K562 (cell line): ENCODE data around the gene MYL4. TPM values are rescaled to one million over a fixed set of nuclear protein-coding genes. Genes with fewer than 3 reads are reported as not detected.

Source experiments
- ATAC-seq: fragments of 200-7000 bp; cut with Tn5 transposase; 3 replicates; pipeline ENCODE4 v1.9.1; 2020; ENCODE audit warnings: moderate library complexity
- BruUV-seq: library from RNA; stranded (reverse); fragments of 400-500 nt; replicated peaks from 2 replicates; lab custom pipeline; 2021; lab: Mats Ljungman, UMichigan
- CTCF ChIA-PET: fragments of 300-600 bp; formaldehyde crosslinking; extraction: SDS; loops from one replicate; lab custom pipeline; 2021; ENCODE audit warnings: low intra/inter-chr PET ratio; lab: Yijun Ruan, JAX
- POLR2A ChIA-PET: fragments of 300-600, 350-650 bp; sonication (Branson Sonifier 250); formaldehyde crosslinking; extraction: SDS; loops from one replicate; lab custom pipeline; 2021; ENCODE audit warnings: antibody characterized with exemption, inconsistent platforms; lab: Yijun Ruan, JAX
- DNase-seq, 4 experiments: peaks; one replicate each; pipeline versions ENCODE4 v3.0.0 to v3.0.0-alpha.2; 2011 to 2018; ENCODE audit warnings: low spot score in 3 of 4, mixed read lengths in 3 of 4; ENCODE audit errors: extremely low read depth in 1 of 4
- FAIRE-seq: peaks from 2 replicates; lab custom pipeline; 2011; peaks lifted over from hg19 to GRCh38; lab: Jason Lieb, UNC
- H2AFZ ChIP-seq: 2 replicates; pipeline ENCODE4 v1.6.0; 2011; ENCODE audit warnings: low read depth, low read length, control low read depth, inconsistent platforms
- H3K27ac ChIP-seq: fragments of 200-600 bp; 3 replicates; pipeline ENCODE4 v1.8.0; 2011; ENCODE audit warnings: low read depth, mild to moderate bottlenecking, control low read depth, inconsistent platforms, low read length, moderate library complexity, mixed read lengths; ENCODE audit errors: extremely low read depth
- H3K27me3 ChIP-seq, 2 experiments: fragments of 300-600 bp in 1 of 2; 2 replicates in 1 of 2; 3 replicates in 1 of 2; pipeline versions ENCODE4 v1.6.0 to v1.8.0; 2011; ENCODE audit warnings: inconsistent platforms in 2 of 2, low read length in 2 of 2, mild to moderate bottlenecking in 1 of 2, mixed read lengths in 1 of 2, moderate library complexity in 1 of 2; ENCODE audit not compliant: control insufficient read depth in 2 of 2, insufficient read depth in 2 of 2
- H3K36me3 ChIP-seq: fragments of 300-600 bp; 3 replicates; pipeline ENCODE4 v1.8.0; 2011; ENCODE audit warnings: mild to moderate bottlenecking, low read length, inconsistent platforms; ENCODE audit not compliant: control insufficient read depth, insufficient read depth
- H3K4me1 ChIP-seq, 2 experiments: fragments of 200-600 bp in 1 of 2; replicated peaks in 1 of 2; 2 replicates in 1 of 2; 3 replicates in 1 of 2; pipeline versions ENCODE4 v1.5.1 to v1.8.0; 2011; ENCODE audit warnings: inconsistent platforms in 2 of 2, low read length in 2 of 2, mild to moderate bottlenecking in 1 of 2, mixed read lengths in 1 of 2, moderate library complexity in 1 of 2; ENCODE audit not compliant: control insufficient read depth in 2 of 2, insufficient read depth in 2 of 2
- H3K4me2 ChIP-seq: 2 replicates; pipeline ENCODE4 v1.6.1; 2011; ENCODE audit warnings: low read length, control low read depth, inconsistent platforms, mixed read lengths; ENCODE audit not compliant: insufficient read depth
- H3K4me3 ChIP-seq: fragments of 200-600 bp; sonication (generic), shearing (Covaris generic); 2 replicates; pipeline ENCODE4 v1.5.1; 2016; ENCODE audit warnings: control low read depth, inconsistent platforms
- H3K79me2 ChIP-seq: fragments of 200-600 bp; 3 replicates; pipeline ENCODE4 v1.8.0; 2011; ENCODE audit warnings: low read length, inconsistent platforms; ENCODE audit not compliant: control insufficient read depth, insufficient read depth
- H3K9ac ChIP-seq, 2 experiments: 2 replicates each; pipeline versions ENCODE4 v1.6.0 to v1.6.1; 2011; ENCODE audit warnings: low read depth in 2 of 2, low read length in 2 of 2, control low read depth in 1 of 2, inconsistent platforms in 1 of 2, mild to moderate bottlenecking in 1 of 2, mixed read lengths in 1 of 2; ENCODE audit not compliant: insufficient read depth in 1 of 2
- H3K9me1 ChIP-seq: one replicate; pipeline ENCODE4 v1.6.0; 2011; ENCODE audit warnings: inconsistent platforms, mild to moderate bottlenecking, low read length, moderate library complexity; ENCODE audit not compliant: control insufficient read depth, insufficient read depth
- H3K9me3 ChIP-seq: replicated peaks from 2 replicates; pipeline ENCODE4 v1.5.1; 2011; ENCODE audit warnings: low read depth, low read length, inconsistent platforms; ENCODE audit not compliant: control insufficient read depth, insufficient read depth
- H4K20me1 ChIP-seq: replicated peaks from 2 replicates; pipeline ENCODE4 v1.6.1; 2011; ENCODE audit warnings: low read length, inconsistent platforms, mixed read lengths; ENCODE audit not compliant: control insufficient read depth, insufficient read depth
- ATF6 ChIP-seq: sonication (generic); formaldehyde crosslinking; IDR thresholded peaks from 2 replicates; pipeline ENCODE4 v1.4.0; 2020; ENCODE audit warnings: mild to moderate bottlenecking, missing genetic modification reagents
- ELF4 ChIP-seq: fragments of 450-650 bp; formaldehyde crosslinking; IDR thresholded peaks from 2 replicates; pipeline ENCODE4 v1.4.0; 2022; ENCODE audit warnings: missing genetic modification characterization
- HDAC8 ChIP-seq: fragments of 450-650 bp; IDR thresholded peaks from 2 replicates; pipeline ENCODE4 v1.6.1; 2016; ENCODE audit warnings: mild to moderate bottlenecking, missing genetic modification characterization, moderate library complexity, missing compliant biosample characterization
- NCOA4 ChIP-seq: fragments of 450-650 bp; IDR thresholded peaks from 2 replicates; pipeline ENCODE4 v1.6.1; 2018; ENCODE audit warnings: mild to moderate bottlenecking; ENCODE audit not compliant: partially characterized antibody
- SRSF3 ChIP-seq: fragments of 200-400 bp; formaldehyde crosslinking; IDR thresholded peaks from 2 replicates; pipeline ENCODE4 v1.6.1; 2016; ENCODE audit warnings: mild to moderate bottlenecking, low read length, moderate library complexity; ENCODE audit not compliant: insufficient read depth
- ZMIZ1 ChIP-seq, 2 experiments: fragments of 150-350 bp in 1 of 2; IDR thresholded peaks; 2 replicates each; pipeline ENCODE4 v1.6.1; 2012 to 2016; ENCODE audit warnings: low read depth in 2 of 2, low read length in 2 of 2, mild to moderate bottlenecking in 1 of 2, moderate library complexity in 1 of 2
- ZNF282 ChIP-seq: sonication (generic); formaldehyde crosslinking; IDR thresholded peaks from 2 replicates; pipeline ENCODE4 v1.8.1; 2023; ENCODE audit warnings: missing genetic modification reagents
- ZNF79 ChIP-seq: fragments of 250-450 bp; sonication (Bioruptor Pico); IDR thresholded peaks from 2 replicates; pipeline ENCODE4 v1.4.0; 2020; ENCODE audit warnings: low read depth, mild to moderate bottlenecking, moderate library complexity
- WGBS: fragments of 100-300 bp; shearing (Covaris generic); methylation state at CpG from one replicate; pipeline ENCODE4 v1.1.6; 2016; ENCODE audit warnings: low coverage, mixed read lengths; ENCODE audit not compliant: insufficient coverage; ENCODE audit errors: missing lambda C conversion rate; 5-methylcytosine and 5-hydroxymethylcytosine counted together
- in situ Hi-C: fragments of 300-500 bp; cut with MboI; formaldehyde crosslinking; loops from 4 replicates; pipeline ENCODE4 v1.15.0; 2018; ENCODE audit warnings: inconsistent platforms, mixed read lengths
- intact Hi-C: fragments of 100-400 bp; cut with micrococcal nuclease; formaldehyde crosslinking; loops from 2 replicates; pipeline ENCODE4 v1.14.2; 2022
- polyA plus RNA-seq, 8 experiments: library from polyadenylated mRNA; depleted of rRNA in 4 of 8; stranded (reverse) in 5 of 8; unstranded in 3 of 8; fragments of >200 nt; fragmentation: Nextera tagmentation in 2 of 8; fragmentation: Illumina TruSeq in 1 of 8; extraction: Ambion mirVana in 2 of 8; extraction: Trizol in 1 of 8; gene quantifications; 2 replicates each; pipeline versions ENCODE4 v1.2.1 to v1.2.3, GENCODE V29; 2011 to 2014; ENCODE audit warnings: inconsistent platforms in 1 of 8, missing spikeins in 1 of 8
- total RNA-seq, 7 experiments: library from RNA; depleted of rRNA in 6 of 7; stranded (reverse); fragments of >200 nt in 6 of 7; fragmentation: Illumina TruSeq in 2 of 7; extraction: Trizol in 2 of 7; gene quantifications; 2 replicates each; pipeline versions ENCODE4 v1.2.1 to v1.2.3, GENCODE V29; 2011 to 2021; ENCODE audit warnings: low replicate concordance in 1 of 7

MYL4 gene
- total and polyA plus RNA-seq, 9 of the 15 experiments (the other 6 are each of a cell fraction or from before 2014, with no cell fraction given) = 117 to 423 (median 221) TPM

- no peak for TF ChIP-seq ZMIZ1 (IDR thresholded peaks at IDR 0.05; ENCODE audit: low read depth in 2 of 2, low read length in 2 of 2)
Observed at GRCh38 chr17:47162013-47162622, 47.0 kb upstream of the MYL4 start (continued).

GRCh38 chr17:47164263-47164662, 44.9 kb upstream of the MYL4 start:
- Histone ChIP-seq H3K9me1 (no peaks in the 10 kb centered on the region), H3K4me1 (peaks cover 0 to 2% of the 10 kb centered on the region in 2 experiments; a peak in 1 of 5 replicates), H3K27ac (no peak overlapping the region), H3K4me3 (no peak overlapping the region), H2AFZ (no peak overlapping the region), H3K27me3 (no peaks in the 10 kb centered on the region), H3K79me2 (peaks cover 32% of the 10 kb centered on the region; the same call in 2 of the 3 replicates), H3K9ac (no peak overlapping the region), H3K36me3 (peaks cover 90% of the 10 kb centered on the region), H3K4me2 (no peak overlapping the region), H3K9me3 (no peaks in the 10 kb centered on the region), H4K20me1 (no peaks in the 10 kb centered on the region)
- CTCF ChIA-PET = no interaction called here
- BruUV-seq = no TSS peak
- FAIRE-seq (no peak), ATAC-seq (no peak)
- WGBS = 98% methylated on average over 5 of the region's 5 CpGs
- intact Hi-C loops = no loop called here
- POLR2A ChIA-PET = interaction anchor here (0.6 to 1.6 kb wide), 2 partner anchors 107 to 148 kb away, joined by 5 to 8 read pairs; no protein-coding TSS in a partner anchor
- TF ChIP-seq NCOA4 (no peak), HDAC8 (tag) (no peak), ZNF282 (CRISPR knock-in tag) (no peak), ATF6 (CRISPR knock-in tag) (no peak), ZNF79 (CRISPR knock-in tag) (no peak), SRSF3 (no peak), ELF4 (no peak)
- TF ChIP-seq, all 486 proteins: peak for 0
- no peak for DNase-seq
- in situ Hi-C loops = no loop called here
